Medulla oblongata (tissue), 1 donor: ENCODE data around the gene OBSCN.
"Not testable (repeated sequence)": the region's sequence is repeated elsewhere in the genome, so short reads cannot be mapped to it uniquely, and the experiment has no call there.

Experiments used
- DNase-seq: peaks from one replicate; pipeline ENCODE4 v3.0.0-alpha.2; 2015; ENCODE audit errors: extremely low spot score

OBSCN gene

GRCh38 chr1:228226956-228227791 is 19.3 kb downstream of the OBSCN start:
- no peak for DNase-seq

DNA sequence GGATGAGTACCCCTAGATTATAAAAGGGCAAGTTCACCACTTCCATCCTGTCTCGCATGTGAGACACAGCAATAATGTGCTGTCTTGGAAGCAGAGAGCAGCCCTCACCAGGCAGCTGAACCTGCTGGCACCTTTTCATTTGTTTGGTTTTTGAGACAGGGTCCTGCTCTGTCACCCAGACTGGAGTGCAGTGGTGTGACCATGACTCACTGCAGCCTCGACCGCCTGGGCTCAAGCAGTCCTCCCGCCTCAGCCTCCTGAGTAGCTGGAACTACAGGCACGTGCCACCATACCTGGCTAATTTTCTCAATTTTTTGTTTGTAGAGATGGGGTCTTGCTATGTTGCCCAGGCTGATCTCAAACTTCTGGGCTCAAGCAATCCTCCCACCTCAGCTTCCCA is 20.3 kb downstream of the OBSCN start:
- not testable (repeated sequence) for DNase-seq

GRCh38 chr1:228228601-228229074 is 20.8 kb downstream of the OBSCN start:
- DNase-seq: no peak

- no peak for DNase-seq
Observed at GRCh38 chr1:228231189-228231588, 23.3 kb downstream of the OBSCN start.

DNA sequence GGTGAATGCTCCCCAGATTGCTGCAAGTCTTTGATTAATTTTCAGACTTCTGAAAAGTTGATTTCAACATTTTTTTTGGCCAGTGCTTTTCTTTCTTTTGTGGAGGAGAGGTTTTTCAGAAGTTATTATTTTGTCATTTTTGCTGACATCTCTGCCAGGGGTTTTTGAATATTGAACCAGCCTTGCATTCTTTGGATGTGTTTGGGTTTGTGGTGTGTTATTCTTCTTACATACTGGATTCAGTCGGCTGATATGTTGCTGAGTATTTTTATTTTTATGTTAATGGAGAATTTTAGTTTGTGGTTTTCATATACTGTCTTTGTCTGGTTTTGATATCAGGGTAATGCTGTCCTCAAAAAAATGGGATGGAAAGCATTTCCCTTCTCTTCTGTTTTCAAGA is 25.3 kb downstream of the OBSCN start:
- DNase-seq: no peak

DNA sequence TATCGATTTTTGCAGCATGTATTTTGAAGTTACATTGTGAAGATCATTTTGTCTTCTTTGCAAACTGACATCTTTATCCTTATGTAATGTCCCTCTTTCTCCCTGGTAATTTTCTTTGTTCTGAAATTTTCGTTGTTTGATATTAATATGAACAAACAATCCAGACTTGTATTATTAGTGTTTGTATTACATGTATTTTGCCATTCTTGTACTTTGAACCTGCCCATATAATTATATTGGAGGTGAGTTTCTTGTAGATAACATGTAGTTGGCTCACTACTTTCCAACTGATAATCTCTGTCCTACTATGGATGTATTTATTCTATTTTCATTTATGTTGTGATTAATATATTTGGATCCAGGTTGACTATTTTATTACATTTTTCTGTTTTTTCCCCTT is 27.1 kb downstream of the OBSCN start:
- no peak for DNase-seq

DNA sequence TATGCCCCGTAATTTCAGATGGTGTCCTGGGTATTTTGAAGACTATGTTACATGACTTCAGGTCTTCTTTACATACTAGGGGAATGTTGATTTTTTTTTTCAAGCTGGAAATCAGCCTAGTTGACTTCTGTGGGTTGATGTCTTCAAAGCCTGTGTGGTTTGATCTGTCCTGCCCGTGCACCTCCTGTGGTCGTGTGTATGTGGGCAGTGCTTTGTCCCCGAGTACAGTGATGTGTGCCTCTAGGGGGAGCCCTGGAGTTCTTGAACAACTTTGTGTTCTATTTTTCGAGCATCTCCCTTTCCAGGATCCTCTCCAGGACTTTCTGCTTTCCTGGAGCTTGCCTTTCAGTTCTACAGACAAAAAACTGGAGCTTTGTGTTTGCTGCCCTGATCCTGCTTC is 28.9 kb downstream of the OBSCN start:
- DNase-seq: no peak

DNA sequence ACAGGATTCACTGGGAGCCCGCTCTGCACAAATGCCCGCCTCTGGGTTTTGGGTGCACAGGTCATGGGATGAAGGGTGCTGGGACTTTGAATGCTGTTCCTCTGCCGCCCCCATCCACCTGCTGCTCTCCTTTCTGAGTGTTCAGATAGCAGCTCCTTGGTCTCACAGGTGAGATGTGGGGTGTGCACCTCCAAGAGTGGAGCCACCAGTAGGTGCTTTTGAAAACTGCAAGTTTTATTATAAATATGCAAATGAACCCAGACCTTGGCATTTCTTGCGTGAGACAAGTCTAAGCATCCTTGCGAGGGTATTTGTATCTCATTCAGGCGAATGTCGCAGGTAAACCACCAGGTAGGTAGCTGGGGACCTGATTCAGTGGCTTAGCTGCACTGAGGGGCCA is 30.2 kb downstream of the OBSCN start:
- no peak for DNase-seq

- no peak for DNase-seq
Observed at GRCh38 chr1:228238461-228238860, 30.6 kb downstream of the OBSCN start.

GRCh38 chr1:228240411-228241240 is 32.8 kb downstream of the OBSCN start:
- DNase-seq: no peak

GRCh38 chr1:228241259-228241658 is 33.4 kb downstream of the OBSCN start:
- DNase-seq: no peak

GRCh38 chr1:228242409-228242808 is 34.6 kb downstream of the OBSCN start:
- DNase-seq: no peak

DNA sequence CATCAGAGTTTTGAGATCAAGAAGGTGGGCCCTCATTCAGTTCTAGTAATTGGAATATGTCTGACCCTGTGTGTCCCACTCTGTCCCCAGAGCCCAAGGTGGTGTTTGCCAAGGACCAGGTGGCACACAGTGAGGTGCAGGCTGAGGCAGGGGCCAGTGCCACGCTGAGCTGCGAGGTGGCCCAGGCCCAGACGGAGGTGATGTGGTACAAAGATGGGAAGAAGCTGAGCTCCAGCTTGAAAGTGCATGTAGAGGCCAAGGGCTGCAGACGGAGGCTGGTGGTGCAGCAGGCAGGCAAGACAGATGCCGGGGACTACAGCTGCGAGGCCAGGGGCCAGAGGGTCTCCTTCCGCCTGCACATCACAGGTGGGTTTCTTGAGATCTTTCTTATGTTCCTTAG is 35.2 kb downstream of the OBSCN start:
- DNase-seq: no peak

DNA sequence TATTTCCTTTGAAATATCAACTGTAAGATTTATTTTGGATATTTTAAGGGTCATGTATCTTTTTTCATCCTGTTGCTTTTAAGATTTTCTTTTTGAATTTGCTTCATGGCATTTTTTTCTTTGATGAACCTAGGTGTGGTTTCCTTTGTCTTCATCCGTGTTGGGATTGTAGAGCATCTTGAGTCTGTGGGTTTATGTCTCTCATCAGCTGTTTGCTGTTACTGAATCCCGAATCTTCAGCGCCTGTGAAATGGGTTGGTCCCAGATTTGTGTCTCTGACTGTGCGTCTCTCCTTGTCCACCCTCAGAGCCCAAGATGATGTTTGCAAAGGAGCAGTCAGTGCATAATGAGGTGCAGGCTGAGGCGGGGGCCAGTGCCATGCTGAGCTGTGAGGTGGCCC is 36.1 kb downstream of the OBSCN start:
- not testable (repeated sequence) for DNase-seq

GRCh38 chr1:228245111-228245510 is 37.3 kb downstream of the OBSCN start:
- DNase-seq: no peak

DNA sequence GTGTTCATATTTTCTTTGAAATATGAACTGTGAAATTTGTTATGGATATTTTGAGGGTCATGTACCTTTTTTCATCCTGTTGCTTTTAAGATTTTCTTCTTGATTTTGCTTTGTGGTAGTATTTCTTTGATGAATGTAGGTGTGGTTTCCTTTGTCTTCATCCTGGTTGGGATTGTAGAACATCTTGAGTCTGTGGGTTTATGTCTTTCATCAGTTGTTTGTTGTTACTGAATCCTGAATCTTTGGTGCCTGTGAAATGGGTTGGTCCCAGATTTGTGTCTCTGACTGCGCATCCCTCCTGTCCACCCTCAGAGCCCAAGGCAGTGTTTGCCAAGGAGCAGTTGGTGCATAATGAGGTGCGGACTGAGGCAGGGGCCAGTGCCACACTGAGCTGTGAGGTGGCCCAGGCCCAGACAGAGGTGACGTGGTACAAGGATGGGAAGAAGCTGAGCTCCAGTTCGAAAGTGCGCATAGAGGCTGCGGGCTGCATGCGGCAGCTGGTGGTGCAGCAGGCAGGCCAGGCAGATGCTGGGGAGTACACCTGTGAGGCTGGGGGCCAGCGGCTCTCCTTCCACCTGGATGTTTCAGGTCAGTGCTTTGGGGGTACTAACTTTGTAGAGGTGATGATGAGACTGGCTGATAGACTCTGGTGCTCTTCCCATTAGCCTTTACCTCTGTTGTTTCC is 38.5 kb downstream of the OBSCN start:
- no peak for DNase-seq

DNA sequence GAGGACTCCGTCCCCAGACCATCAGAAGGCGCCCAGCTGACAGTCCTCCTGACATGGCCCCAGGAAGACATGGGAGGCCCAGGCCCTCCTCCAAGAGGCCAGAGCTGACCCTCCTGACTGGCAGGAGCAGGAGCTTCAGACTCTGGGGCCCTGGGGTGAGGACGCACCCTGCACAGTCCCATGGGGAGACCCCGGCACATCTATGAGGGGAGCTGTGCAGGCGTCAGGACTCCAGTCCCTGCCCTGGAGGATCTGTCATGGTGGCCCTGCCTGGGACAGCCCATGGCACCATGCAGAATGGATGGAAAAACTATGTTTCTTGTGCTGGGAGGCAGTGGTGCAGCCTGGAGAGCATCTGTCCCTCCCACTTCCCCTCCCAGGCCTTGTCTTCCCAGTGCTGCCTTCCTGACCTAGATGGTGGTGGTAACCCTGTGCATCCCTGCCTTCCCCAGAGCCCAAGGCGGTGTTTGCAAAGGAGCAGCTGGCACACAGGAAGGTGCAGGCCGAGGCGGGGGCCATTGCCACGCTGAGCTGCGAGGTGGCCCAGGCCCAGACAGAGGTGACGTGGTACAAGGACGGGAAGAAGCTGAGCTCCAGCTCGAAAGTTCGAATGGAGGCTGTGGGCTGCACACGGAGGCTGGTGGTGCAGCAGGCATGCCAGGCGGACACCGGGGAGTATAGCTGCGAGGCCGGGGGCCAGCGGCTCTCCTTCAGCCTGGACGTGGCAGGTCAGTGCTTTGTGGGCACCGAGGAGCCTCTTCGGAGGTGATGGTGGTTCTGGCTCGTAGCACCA is 41.9 kb downstream of the OBSCN start:
- no peak for DNase-seq

DNA sequence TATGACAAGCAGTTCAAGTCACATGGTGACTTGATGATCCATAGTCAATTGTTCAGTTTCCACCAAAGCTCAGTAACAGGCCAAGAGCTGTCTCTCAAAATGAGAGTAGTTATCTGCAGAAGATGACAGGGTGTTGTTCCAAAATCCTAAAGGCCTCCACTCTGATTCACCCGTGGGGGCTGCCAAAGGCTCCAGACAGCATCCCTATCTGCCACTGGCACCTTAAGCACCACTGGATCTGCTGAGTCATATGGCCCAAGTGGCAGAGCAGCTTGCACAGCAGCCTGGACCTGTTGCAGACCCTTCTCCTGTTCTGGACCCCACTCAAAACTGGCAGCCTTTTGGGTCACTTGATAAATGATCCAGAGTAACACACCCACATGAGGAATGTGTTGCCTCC is 44.6 kb downstream of the OBSCN start:
- not testable (repeated sequence) for DNase-seq

DNA sequence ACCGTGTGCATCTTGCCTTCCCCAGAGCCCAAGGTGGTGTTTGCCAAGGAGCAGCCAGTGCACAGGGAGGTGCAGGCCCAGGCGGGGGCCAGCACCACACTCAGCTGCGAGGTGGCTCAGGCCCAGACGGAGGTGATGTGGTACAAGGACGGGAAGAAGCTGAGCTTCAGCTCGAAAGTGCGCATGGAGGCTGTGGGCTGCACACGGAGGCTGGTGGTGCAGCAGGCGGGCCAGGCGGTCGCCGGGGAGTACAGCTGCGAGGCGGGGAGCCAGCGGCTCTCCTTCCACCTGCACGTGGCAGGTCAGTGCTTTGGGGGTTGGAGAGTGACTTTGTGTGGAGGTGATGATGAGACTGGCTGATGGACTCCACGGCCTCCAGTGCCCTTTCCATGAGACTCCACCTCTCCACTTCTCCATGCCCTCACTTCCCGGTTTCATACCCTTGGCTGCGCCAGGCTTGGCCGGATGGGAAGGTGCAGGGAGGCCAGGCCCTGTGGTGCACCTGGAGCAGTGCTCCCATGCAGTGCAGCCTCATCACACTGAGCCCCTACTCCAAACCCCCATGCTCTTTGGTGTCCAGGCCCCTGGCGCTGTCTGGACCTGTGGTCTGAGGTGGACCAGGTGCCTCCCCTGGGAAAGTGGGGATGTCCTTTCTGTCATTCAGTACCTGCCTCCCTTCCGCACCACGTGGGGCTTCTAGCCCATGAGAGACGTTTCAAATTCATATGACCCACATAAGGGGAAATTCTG is 49.0 kb downstream of the OBSCN start:
- no peak for DNase-seq

DNA sequence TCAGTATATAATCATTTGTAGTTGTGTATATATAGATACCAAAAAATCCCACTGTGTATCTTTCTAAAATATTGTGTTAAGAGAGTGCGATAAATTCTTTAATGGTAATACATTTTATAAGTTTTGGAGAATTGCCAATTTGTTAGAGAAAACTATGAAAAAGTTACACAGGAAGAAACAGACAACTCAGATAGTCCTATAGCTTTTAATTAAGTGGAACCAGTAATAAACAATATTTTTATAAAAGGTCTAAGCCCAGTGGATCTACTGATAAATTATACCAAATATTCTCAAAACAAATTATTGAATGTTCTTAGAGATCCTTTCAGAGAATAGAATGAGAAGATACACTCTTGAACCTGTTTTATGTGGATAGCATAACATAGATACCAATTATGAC is 50.6 kb downstream of the OBSCN start:
- no peak for DNase-seq
